Stimulated activated CD4-positive, alpha-beta T cell treated with anti-CD3 and anti-CD28 coated beads, Interleukin-4, amount 100 ng/mL, for 1 hour (primary cell): ENCODE data around the gene ANKMY2.
A peak's percentile ranks its signal among the peaks of the same experiment; 100 is the strongest.

Experiments used
- DNase-seq: peaks from one replicate; pipeline ENCODE4 v3.0.0-alpha.2; 2020

Gene ANKMY2

DNA sequence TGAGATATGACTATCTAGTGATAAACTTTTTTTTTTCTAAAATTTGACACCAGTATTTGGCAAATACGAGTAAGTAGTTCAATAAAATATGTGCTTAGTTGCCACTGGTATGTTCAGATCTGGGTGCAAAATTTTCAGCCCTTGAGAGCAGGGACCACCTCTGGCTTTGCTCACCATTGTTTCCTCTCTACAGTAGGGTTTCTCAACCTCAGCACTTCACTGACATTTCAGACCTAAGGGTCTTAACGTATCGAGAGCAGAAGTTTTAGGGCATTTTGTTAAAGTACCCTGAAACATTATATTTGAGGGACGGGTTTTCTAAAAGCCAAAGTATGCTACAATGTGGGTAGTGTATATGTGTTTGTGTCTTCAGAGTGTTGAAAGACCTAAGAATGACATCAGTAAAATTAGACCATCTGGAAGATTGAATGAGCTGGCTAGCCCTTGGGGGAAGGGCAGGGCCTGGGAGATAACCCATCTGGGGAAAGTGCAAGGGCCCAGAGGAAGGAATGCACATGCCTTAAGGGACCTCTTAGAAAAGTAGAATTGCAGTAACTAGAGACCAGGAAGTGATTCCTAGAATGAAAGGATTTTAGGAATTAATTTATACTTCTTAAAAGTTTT is 12.2 kb upstream of the ANKMY2 start:
- DNase-seq = no peak

DNA sequence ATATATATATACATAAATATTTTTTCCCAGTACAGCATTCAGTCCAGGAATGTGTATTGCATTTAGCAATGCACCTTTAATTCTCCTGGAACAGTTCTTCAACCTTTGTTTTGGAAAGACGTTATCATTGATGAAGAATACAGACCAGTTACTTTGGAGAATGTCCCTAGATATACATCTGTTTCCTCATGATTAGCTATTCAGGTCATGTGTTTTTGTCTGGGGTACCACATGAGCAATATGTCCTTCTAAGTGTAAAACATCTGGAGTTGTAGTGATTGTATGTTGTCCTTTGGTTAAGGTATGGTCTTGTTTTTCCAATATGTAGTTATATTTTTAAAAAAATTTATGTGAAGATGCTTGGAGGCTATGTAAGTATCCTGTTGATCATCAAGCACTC is 10.6 kb upstream of the ANKMY2 start:
- DNase-seq = no peak

DNA sequence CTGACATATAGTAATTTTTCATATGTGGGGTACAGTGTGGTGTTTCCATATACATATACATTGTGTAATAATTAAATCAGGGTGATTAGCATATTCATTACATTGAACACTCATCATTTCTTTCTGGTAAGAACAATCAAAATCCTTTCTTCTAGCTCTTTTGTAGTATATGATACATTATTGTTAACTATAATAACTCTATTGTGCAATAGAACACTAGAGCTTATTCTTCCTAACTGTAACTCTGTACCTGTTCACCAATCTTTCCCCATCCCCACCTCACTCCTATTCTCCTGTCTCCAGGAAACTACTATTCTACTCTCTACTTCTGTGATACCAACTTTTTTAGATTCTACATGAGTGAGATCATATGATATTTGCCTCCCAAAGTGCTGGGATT is 9.8 kb upstream of the ANKMY2 start:
- DNase-seq = no peak

DNA sequence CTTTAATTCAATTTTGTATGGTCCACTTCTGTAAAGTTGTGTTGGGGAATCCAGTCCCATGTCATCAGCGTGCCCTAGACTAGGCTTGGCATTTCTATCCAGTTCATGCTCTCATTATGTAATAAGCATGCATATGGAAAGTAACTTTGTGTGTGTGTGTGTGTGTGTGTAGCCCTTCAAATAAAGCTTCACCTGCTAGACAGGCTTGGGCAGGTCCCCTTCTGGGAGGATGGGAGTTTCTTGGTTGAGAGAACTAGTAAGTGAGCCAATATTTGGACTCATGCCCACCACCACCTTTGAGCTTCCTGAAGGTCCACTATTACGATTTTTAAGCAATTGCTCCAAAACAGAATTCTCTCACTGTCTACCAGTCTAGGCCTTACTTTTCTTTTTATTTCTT is 7.3 kb upstream of the ANKMY2 start:
- no peak for DNase-seq

DNA sequence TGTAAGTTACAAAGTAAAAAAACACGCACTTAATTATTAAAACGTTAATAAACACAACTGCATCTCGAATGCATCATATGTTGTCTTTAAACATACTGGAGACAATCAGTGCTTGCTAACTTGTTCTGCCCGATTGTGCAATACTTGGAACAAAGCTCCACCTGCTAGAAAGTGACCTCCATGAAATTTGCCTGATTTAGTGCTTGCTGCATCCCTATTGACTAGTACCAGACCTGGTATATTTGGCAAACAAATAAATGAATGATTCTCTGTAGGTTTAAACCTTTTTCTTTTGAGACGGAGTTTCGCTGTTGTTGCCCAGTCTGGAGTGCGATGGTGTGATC is 6.7 kb upstream of the ANKMY2 start:
- no peak for DNase-seq

DNA sequence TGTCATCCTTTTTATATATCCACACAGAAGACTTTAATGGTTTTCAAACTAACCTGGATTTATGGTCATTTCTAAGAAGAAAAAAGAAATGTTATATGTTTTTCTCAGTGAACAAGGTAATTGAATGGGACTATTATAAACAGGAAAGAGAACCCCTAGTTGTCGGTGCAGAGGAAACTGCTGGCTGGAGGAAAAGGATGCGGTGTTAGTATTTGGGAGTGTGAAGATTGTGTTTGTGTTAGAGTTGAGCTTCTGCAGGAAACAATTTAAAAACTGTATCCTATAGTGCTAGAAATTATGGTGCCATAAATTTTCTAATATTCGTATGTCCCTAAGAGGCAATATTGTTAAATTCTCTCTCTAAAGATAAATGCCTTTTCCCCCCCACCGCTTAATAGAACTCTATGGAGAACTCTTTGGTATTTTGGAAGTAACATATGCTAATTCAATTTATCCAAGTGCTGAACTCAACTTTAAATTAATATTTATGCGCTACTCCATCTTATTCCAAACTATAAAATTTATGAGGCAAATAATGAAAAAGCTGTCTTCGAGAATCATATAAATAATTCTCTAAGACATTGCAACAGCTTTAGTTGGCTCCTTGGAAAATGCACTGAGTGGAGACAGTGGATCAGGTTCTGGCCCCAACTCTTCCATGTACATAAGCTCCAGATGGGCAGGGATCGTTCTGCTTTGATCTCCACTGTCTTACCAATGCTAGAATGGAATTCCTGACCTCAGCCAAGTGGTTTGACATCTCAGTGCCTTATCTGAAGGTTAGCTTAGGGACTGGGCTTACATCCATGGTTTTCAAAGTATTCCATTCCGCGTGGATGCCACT is 6.1 kb upstream of the ANKMY2 start:
- no peak for DNase-seq

DNA sequence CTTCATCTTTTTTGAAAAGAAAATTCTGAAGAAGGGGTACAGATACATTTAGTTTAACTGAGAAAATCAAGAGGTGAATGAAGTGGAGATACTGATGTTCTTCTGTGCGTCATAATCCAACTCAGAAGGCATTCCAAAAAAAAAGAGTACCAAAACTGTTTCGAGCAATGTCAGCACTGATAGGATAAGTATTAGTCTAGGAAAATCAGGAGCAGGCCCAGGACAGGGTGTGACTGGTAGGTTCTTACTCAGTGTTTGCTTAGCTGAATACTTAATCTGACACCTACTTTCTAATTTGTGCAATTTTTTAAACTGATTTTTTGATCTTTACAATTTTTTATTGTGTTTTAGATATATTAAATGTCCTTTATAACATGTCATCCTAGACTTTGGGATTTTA is 4.7 kb upstream of the ANKMY2 start:
- DNase-seq = no peak

DNA sequence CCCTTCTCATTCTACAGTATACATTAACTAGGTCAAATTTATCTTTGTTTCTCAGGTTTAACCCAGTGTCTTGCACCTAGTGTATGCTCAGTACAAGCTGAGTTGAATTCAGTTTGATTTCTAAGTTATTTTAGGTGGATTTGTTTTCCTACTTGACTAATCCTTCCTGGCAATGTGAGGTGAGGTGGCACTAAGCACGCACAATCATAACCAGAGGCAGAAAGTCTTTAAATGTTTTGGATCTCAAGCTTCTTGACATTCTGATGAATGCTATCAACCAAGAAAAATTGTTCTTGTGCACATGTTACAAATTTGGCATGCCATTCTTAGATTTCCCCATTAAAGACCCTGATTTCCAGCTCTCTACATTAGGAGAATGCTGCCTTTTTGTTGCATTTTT is 3.6 kb upstream of the ANKMY2 start:
- no peak for DNase-seq

DNA sequence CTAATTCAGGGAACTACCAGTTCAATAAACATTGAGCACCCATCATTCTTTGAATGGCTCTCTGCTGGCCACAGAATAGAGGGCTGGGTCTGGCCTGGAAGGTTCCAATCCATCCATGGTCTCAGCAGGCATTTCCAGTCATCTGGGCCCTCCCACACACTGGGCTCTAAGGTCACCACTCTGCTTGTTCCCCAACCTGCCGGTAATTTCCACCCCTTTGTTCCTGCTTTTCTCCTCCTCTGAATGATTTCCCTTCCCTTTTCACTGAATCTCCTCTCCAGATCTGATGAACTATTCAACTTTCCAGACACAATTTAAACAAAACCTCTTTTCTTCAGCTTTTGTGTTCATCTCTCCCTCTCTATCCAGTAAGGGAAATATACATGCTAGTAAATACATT is 3.0 kb upstream of the ANKMY2 start:
- no peak for DNase-seq

DNA sequence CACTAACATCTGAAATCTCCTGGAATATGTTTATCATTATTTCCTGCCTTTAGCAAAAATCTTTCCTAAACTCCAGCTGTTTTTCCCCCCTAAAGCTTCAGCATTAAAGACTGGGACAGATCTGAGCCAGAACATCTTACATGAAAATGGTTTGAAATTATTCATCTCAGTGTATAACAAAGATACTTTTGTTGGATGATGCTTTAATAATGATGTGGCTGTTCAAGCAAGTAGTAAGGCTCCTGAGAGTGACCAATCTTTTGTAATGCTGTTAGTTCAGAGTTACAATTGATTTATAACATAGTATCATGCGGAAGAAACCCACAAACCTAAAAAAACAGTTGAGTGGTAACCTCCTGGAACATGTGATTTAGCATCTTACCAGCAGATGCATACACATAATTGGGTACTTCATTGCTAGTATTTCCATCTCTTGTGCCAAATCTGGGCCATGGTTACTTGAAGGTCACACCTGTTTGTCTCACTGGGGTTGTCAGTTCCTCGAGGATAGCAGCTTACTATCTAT is 1.9 kb upstream of the ANKMY2 start:
- DNase-seq = no peak

DNA sequence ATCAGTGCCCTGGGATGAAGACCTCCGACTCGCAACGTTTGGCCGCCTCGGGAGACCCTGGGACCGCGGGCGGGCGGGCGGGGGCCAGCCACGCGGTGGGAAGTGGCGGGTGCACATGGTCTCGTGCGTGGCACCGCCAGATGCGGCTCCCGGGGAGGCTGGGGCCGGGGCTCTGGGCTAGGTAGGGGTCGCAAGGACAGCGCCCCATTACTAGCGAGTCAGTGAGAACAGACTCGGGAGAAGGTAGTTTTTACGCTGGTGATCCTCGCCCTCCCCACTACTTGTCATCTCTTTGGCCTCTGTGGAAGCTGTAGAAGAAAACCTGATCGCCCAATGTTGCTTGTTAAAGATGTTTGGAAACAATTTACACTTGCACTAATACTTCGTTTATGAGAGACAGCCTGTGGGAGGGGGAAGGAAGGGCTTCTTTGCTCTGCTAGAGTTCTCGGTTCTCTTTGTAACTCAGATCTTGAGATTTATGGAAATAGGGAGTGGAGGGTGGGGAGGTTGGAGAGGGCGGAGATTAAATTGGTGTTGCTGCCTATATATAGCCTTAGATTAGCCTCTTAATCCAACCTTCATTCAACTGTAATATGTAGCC is 1.0 kb upstream of the ANKMY2 start:
- no peak for DNase-seq

DNA sequence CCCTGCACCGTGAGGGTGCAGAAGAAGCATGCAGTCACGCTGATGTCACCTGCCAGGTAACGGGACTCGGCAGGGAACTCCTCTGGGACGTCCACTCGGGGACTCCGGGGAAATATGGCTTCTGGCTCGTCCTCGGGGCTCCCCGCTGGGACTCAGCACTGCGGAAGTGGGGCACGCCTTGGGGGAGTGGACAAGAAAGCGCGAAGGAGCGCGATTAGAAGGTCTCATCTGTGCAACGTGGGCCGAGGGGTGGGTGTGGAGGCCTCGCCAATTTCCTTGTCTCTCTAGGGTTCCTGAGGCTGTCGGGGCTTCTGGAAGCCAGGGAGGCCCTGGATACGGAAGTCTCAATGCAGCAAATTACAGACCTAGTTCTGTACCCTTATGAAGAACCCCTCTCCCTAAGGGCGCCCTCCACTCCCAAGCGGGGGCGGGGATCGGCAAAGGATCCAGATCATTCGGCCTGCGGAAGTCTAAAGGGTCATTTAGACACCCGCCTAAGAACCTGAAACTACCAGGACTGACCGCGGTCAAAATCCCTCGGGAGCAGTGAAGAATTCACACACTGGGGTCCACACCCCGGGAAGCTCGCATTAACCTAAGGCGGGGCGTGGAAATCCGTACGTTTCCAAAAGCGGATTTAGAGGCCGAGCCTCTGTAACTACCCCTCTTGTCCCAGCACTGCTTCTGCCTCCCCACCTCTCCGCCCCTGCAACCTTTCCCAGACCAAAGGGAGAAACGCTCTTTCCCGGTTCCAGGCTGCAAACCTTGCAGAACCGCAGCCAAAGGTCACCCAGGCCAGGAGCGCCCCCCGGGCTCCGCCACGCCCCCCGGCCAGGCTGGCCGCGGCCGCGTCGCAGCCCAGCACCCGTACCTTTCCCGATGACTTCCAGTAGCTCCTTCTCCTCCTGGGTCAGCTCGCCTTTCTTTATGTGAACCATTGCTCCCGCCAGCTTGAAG is 640 bp downstream of the ANKMY2 start:
- DNase-seq = peak; percentile 54

DNA sequence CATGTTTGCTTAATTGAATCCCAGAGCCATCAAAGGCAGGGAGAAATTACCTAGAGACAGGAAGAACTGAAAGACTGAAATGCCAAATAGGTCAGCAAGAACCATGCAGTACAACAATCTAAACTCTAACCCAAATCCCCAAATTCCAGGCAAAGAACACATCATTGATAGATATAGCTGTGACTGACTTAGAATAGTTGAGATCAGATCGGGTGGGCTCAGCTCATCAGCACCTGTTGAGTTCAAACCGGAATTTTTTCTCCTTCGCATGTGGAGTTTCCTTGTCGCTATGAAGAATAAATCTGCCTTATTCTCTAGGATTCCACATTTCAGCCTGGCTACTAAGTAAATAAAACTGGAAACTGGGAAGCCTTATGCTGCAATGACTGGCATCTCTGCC is 1.4 kb downstream of the ANKMY2 start:
- no peak for DNase-seq

DNA sequence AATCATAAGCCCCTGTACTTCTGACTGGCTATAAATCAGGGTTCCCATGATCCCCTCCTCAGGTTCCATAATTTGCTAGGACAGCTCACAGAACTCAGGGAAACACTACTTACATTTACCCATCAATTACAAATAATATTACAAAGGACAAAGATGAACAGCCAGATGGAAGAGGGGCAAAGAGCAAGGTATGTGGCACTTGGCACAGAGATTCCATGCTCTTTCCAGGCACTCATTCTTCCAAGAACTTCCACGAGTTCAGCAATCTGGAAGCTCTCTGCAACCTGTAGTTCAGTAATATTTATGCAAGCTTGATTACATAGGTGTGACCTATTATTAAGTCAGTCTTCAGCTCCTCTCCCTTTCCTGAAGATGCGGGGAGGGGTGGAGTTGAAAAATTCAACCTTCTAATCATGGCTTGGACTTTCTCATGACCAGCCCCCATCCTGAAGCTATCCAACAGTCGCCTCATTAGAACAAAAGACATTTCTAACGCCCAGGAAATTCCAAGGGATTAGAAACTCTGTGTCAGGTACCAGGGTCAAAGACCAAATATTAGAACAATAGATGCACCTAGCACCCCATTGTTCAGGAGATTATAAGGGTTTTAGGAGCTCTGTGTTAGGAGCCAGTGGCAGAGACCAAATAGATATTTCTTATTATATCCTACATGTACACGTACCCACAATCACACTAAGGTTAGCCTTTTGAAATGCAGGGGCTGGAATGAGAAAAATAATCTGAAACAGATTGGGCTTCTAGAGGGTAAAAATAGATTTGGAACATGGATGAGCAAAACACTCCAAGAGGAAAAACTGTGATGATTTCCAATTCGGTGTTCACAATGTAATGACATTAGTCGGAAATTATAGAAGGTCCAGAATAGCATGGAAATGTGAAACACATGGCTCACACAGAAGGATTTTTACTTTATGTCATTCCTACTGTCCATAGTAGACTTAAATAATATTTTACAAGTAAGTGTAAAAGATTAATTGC is 7.0 kb downstream of the ANKMY2 start:
- no peak for DNase-seq

DNA sequence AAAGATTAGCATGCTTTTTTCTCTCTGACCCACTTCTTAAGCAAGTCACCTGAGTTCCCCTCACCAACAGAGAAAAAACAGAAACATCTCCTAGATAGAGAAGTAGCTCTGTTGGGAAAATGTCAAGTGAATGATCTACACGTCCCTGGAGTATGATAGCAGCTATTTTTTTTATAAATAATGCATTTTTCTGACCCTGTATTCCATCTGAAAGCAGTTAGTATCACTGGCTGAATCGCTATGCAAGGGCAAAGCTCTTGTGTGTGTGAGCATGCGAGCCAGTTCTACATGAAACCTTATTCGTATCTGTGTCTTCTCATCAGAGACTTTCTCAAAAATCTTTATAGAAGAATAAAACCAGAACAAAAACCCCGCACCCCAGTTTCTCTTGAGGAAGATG is 8.2 kb downstream of the ANKMY2 start:
- no peak for DNase-seq

DNA sequence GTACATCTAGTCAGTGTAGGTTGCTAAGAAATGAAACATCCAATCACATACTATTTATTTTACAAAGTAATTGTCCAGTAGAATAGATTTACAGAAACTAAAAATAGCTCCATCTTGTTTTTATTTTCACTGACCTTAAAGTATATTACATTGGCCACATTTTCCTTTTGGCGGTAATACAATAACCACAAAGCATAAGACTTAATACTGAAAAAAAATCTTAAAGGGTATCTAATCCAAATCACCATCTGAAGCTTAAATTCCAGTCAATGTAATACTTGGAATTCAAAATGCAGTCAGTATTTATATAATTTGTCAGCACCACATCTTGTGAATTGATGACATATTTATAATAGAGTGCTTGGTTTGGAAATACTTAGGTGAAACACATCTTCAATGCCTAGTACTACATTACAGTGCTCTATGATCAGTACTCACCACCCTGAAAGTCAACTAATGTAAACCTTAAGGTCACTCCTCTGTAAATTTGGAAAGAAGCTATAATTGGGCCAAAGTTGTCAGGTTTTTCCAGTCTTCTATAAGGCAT is 8.9 kb downstream of the ANKMY2 start:
- DNase-seq = no peak

DNA sequence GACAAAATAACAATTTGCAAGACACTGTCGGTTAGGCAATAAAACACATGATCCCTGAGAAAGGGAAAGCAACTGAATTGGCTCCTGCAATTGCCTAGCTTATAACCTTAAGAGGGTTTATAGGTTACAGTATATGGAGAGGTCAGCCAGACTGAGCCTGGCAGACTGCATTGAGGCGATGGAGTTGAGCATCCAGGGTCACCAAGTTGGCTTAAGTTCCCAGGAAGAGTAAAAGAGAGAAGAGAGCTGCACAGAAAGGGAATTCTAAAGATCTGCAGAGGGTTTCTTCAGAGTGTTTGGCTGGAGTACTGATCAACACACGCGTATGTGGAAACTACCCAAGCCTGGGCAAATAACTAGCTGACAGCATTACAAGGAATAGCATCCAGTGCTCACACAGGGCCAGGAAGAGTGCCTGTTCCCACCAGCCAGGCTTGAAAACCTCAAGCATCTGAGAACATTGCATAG is 11.2 kb downstream of the ANKMY2 start:
- DNase-seq = no peak

DNA sequence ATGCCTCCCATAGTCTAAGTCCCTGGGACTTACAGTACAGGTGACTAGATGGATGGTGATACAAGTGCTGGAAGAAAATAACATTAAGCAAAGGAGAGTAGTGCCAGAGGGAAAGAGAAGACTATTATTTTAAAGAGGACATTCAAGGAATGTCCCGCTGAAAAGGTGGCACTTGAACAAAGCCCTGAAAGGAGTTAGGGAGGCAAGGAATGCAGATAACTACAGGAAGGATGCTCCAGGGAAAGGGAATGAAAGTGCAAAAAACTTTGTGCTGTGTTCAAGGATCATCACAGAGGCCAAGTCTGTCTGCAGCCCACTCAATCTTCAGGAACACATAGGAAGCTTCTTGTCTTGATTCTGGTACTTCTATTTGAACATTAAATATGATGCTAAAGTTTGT is 14.9 kb downstream of the ANKMY2 start:
- DNase-seq = no peak

DNA sequence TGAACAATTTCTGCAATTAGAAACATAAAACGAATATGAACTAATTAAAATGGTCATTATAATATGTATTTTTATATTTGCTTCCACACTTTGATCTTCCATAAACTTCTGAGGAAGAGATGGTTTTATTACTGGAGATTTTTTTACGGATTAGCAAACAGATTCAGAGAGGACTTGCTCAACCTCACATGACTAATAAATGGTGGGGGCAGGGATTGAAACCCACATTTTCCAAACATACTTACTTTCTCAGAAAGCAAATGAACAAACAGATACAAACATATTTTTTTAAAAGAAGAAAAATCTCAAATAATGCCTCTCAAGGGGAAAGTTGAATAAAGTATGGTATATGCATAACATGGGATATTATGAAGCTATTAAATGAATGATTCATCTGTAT is 18.3 kb downstream of the ANKMY2 start:
- no peak for DNase-seq

DNA sequence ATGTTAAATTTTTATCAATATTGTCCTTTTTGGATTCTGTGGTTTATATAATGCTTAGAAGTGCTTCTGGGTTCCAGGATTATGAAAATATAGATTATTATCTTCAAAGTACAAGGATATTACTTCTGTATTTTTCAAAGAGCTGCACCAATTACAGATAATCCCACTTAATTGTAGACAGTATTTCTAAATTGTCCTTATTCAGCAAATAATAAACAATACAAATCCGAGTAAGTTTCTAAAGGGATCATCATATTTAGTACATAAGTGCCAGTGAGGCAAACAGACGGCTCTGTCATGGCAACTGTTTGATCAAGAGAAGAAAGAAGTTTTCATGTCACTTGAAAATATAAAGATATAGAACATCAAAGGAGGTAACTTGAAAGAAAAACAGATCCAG is 19.2 kb downstream of the ANKMY2 start:
- DNase-seq = no peak

DNA sequence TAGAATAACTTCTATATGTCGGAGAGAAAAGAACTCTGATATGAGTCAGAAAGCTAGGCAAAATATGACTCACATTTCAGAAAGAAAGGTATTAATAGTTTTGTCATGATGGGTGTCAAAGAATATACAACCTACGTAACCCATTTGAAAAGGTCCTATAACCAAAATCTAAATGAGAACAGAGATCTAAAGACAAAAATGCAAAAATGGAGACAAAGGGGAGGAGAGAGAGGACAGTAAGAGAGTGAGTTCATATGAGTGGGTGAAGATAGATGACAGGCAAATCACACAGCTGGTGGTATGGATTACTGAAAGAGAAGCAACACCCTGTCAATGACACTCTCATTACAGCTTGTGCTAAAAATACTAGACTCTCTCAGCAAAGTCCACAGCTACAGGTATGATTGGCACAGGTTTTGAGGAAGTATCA is 25.6 kb downstream of the ANKMY2 start:
- no peak for DNase-seq
